H9 (cell line): ENCODE results near the gene CENPH. TPM values are rescaled to one million over a fixed set of nuclear protein-coding genes. Genes with fewer than 3 reads are reported as not detected.
"Not testable (repeated sequence)": the region's sequence is repeated elsewhere in the genome, so short reads cannot be mapped to it uniquely, and the experiment has no call there.

Experiments
- DNase-seq: peaks from one replicate; pipeline ENCODE4 v3.0.0-alpha.2; 2017
- H2AFZ ChIP-seq: one replicate; pipeline ENCODE4 v1.6.1; 2013; ENCODE audit warnings: mild to moderate bottlenecking, low read length, control low read depth, moderate library complexity
- H2AK5ac ChIP-seq: 2 replicates; pipeline ENCODE4 v1.6.1; 2013; ENCODE audit warnings: low read length, control low read depth, mixed read lengths; ENCODE audit not compliant: insufficient read length
- H2BK120ac ChIP-seq: one replicate; pipeline ENCODE4 v1.6.1; 2013; ENCODE audit warnings: low read depth, mild to moderate bottlenecking, low read length, control low read depth, inconsistent platforms; ENCODE audit not compliant: poor library complexity, severe bottlenecking
- H2BK12ac ChIP-seq: 2 replicates; pipeline ENCODE4 v1.6.1; 2013; ENCODE audit warnings: low read length, control low read depth, mixed read lengths, low read depth; ENCODE audit not compliant: insufficient read length
- H2BK15ac ChIP-seq: 2 replicates; pipeline ENCODE4 v1.6.1; 2013; ENCODE audit warnings: low read depth, low read length, control low read depth
- H2BK20ac ChIP-seq: one replicate; pipeline ENCODE4 v1.6.1; 2013; ENCODE audit warnings: low read depth, mild to moderate bottlenecking, low read length, control low read depth, inconsistent platforms; ENCODE audit not compliant: poor library complexity, severe bottlenecking
- H2BK5ac ChIP-seq: 2 replicates; pipeline ENCODE4 v1.6.1; 2013; ENCODE audit warnings: low read length, control low read depth, mixed read lengths; ENCODE audit not compliant: insufficient read length
- H3K14ac ChIP-seq: 2 replicates; pipeline ENCODE4 v1.6.1; 2013; ENCODE audit warnings: low read length, control low read depth; ENCODE audit not compliant: insufficient read depth
- H3K18ac ChIP-seq: 2 replicates; pipeline ENCODE4 v1.6.1; 2013; ENCODE audit warnings: low read depth, mild to moderate bottlenecking, mixed read lengths, low read length, control low read depth; ENCODE audit not compliant: insufficient read length
- H3K23ac ChIP-seq: 2 replicates; pipeline ENCODE4 v1.6.1; 2013; ENCODE audit warnings: low read length, control low read depth, mixed read lengths, low read depth; ENCODE audit not compliant: insufficient read length
- H3K23me2 ChIP-seq: 2 replicates; pipeline ENCODE4 v1.6.1; 2013; ENCODE audit warnings: low read depth, mild to moderate bottlenecking, mixed read lengths, low read length, control low read depth; ENCODE audit not compliant: insufficient read length, poor library complexity, severe bottlenecking
- H3K27ac ChIP-seq: 2 replicates; pipeline ENCODE4 v1.5.1; 2013; ENCODE audit warnings: low read length, control low read depth, mixed read lengths, low read depth; ENCODE audit not compliant: insufficient read length
- H3K27me3 ChIP-seq: 2 replicates; pipeline ENCODE4 v1.6.1; 2013; ENCODE audit warnings: low read length, control low read depth, inconsistent platforms; ENCODE audit not compliant: insufficient read depth
- H3K4ac ChIP-seq: 2 replicates; pipeline ENCODE4 v1.6.1; 2013; ENCODE audit warnings: low read depth, mild to moderate bottlenecking, control low read depth, inconsistent platforms, low read length, moderate library complexity
- H3K4me1 ChIP-seq: 2 replicates; pipeline ENCODE4 v1.6.1; 2013; ENCODE audit warnings: low read length, control low read depth, inconsistent platforms; ENCODE audit not compliant: insufficient read depth
- H3K4me2 ChIP-seq: 2 replicates; pipeline ENCODE4 v1.6.1; 2013; ENCODE audit warnings: low read length, control low read depth, mixed read lengths; ENCODE audit not compliant: insufficient read length, insufficient read depth
- H3K56ac ChIP-seq: 2 replicates; pipeline ENCODE4 v1.6.1; 2013; ENCODE audit warnings: low read depth, mild to moderate bottlenecking, mixed read lengths, low read length, control low read depth; ENCODE audit not compliant: insufficient read length
- H3K79me1 ChIP-seq: 2 replicates; pipeline ENCODE4 v1.6.1; 2013; ENCODE audit warnings: low read depth, mild to moderate bottlenecking, moderate library complexity, low read length, control low read depth, inconsistent platforms; ENCODE audit not compliant: insufficient read depth, poor library complexity, severe bottlenecking
- H3K79me2 ChIP-seq: 2 replicates; pipeline ENCODE4 v1.6.1; 2013; ENCODE audit warnings: low read length, control low read depth, inconsistent platforms; ENCODE audit not compliant: insufficient read depth
- H3K9ac ChIP-seq: 2 replicates; pipeline ENCODE4 v1.6.1; 2013; ENCODE audit warnings: low read length, control low read depth, mixed read lengths; ENCODE audit not compliant: insufficient read length; ENCODE audit errors: extremely low read depth
- H3K9me3 ChIP-seq: one replicate; pipeline ENCODE4 v1.6.1; 2013; ENCODE audit warnings: low read depth, low read length, inconsistent platforms; ENCODE audit not compliant: control insufficient read depth
- H3T11ph ChIP-seq: one replicate; pipeline ENCODE4 v1.6.1; 2013; ENCODE audit warnings: mild to moderate bottlenecking, low read length, control low read depth, inconsistent platforms
- H4K20me1 ChIP-seq: one replicate; pipeline ENCODE4 v1.6.1; 2013; ENCODE audit not compliant: control insufficient read depth, insufficient read length, insufficient read depth
- H4K5ac ChIP-seq: 2 replicates; pipeline ENCODE4 v1.6.1; 2013; ENCODE audit warnings: low read depth, mild to moderate bottlenecking, mixed read lengths, low read length, control low read depth; ENCODE audit not compliant: insufficient read length
- H4K8ac ChIP-seq: replicated peaks from 2 replicates; pipeline ENCODE4 v1.6.1; 2013; ENCODE audit warnings: low read length, control low read depth, mixed read lengths, low read depth; ENCODE audit not compliant: insufficient read length
- H4K91ac ChIP-seq: 2 replicates; pipeline ENCODE4 v1.6.1; 2013; ENCODE audit warnings: low read depth, mild to moderate bottlenecking, moderate library complexity, mixed read lengths, low read length, control low read depth; ENCODE audit not compliant: insufficient read length
- H3K27ac Mint-ChIP-seq, 3 experiments: 2 replicates in 2 of 3; 3 replicates in 1 of 3; pipeline ENCODE4 v1.8.0; 2020 to 2021; ENCODE audit warnings: mixed read lengths in 3 of 3, mild to moderate bottlenecking in 1 of 3, moderate library complexity in 1 of 3
- H3K27me3 Mint-ChIP-seq: 2 replicates; pipeline ENCODE4 v1.8.0; 2021; ENCODE audit warnings: low read depth, mild to moderate bottlenecking, moderate library complexity, mixed read lengths
- H3K36me3 Mint-ChIP-seq, 3 experiments: 2 replicates in 2 of 3; 3 replicates in 1 of 3; pipeline ENCODE4 v1.8.0; 2020 to 2021; ENCODE audit warnings: low read depth in 3 of 3, mixed read lengths in 3 of 3; ENCODE audit not compliant: insufficient read depth in 1 of 3
- H3K4me1 Mint-ChIP-seq, 2 experiments: 2 replicates each; pipeline ENCODE4 v1.8.0; 2020; ENCODE audit warnings: mixed read lengths in 2 of 2
- H3K4me3 Mint-ChIP-seq, 2 experiments: 2 replicates in 1 of 2; 3 replicates in 1 of 2; pipeline ENCODE4 v1.8.0; 2020 to 2021; ENCODE audit warnings: mild to moderate bottlenecking in 2 of 2, mixed read lengths in 2 of 2, moderate library complexity in 1 of 2
- H3K9me3 Mint-ChIP-seq, 2 experiments: 2 replicates in 1 of 2; 3 replicates in 1 of 2; pipeline ENCODE4 v1.8.0; 2020; ENCODE audit warnings: mild to moderate bottlenecking in 2 of 2, mixed read lengths in 2 of 2, moderate library complexity in 1 of 2
- WGBS: extraction: QIAGEN DNeasy Blood & Tissue Kit; methylation state at CpG from one replicate; pipeline ENCODE4 v1.1.7; 2013; ENCODE audit warnings: missing lambda C conversion rate, low lambda C conversion rate, mixed read lengths; ENCODE audit not compliant: insufficient read length; ENCODE audit errors: extremely low coverage; 5-methylcytosine and 5-hydroxymethylcytosine counted together
- total RNA-seq: library from RNA; stranded (reverse); gene quantifications from 2 replicates; pipeline ENCODE4 v1.2.1, GENCODE V29; 2021
- TF ChIP-seq, protein P1 (sequence below): fragments of 200-600 bp; sonication (generic); conservative IDR thresholded peaks from 3 replicates; pipeline ENCODE4 v1.8.0; 2021; ENCODE audit warnings: antibody characterized with exemption, mild to moderate bottlenecking

Gene CENPH
- total RNA-seq, 1 experiment from 2014 or later, result 82.8 TPM

DNA sequence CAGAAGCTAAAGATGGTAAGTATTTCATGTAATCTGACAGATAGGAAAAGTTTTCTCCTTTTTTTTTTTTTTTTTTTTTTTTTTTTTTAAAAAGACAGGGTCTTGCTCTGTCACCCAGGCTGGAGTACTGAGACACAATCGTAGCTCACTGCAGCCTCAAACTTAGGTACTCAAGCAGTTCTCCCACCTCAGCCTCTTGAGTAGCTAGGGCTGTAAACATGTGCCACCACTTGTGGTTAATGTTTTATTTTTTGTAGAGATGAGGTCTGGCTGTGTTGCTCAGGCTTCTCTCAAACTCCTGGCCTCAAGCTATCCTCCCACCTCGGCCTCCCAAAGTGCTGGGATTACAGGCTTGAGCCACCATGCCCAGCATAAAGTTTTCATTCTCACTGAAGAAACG, 63.1 kb downstream of the CENPH start:
- no peak overlapping the region for H3K27ac ChIP-seq
- no peak overlapping the region for H2BK12ac ChIP-seq
- no CpG with 5 or more reads among the region's 3 CpGs for WGBS
- no peaks in the 10 kb centered on the region for H4K20me1 ChIP-seq
- no peak overlapping the region for H2BK20ac ChIP-seq
- H2AFZ ChIP-seq, result no peak overlapping the region
- Mint-ChIP-seq H3K27ac (no peak overlapping the region), H3K9me3 (no peaks in the 10 kb centered on the region), H3K36me3 (peaks cover 8 to 28% (median 9%) of the 10 kb centered on the region in 3 experiments; a peak in 5 of 7 replicates), H3K27me3 (no peaks in the 10 kb centered on the region), H3K4me1 (no peaks in the 10 kb centered on the region; a peak in 1 of 4 replicates), H3K4me3 (no peak overlapping the region)
- no peak overlapping the region for H4K8ac ChIP-seq
- H3K23me2 ChIP-seq, result no peaks in the 10 kb centered on the region
- peaks cover 9% of the 10 kb centered on the region for H3K79me1 ChIP-seq
- no peak overlapping the region for H2BK15ac ChIP-seq
- H2AK5ac ChIP-seq, result no peak overlapping the region
- H3K14ac ChIP-seq, result no peak overlapping the region
- TF ChIP-seq, protein P1, sequence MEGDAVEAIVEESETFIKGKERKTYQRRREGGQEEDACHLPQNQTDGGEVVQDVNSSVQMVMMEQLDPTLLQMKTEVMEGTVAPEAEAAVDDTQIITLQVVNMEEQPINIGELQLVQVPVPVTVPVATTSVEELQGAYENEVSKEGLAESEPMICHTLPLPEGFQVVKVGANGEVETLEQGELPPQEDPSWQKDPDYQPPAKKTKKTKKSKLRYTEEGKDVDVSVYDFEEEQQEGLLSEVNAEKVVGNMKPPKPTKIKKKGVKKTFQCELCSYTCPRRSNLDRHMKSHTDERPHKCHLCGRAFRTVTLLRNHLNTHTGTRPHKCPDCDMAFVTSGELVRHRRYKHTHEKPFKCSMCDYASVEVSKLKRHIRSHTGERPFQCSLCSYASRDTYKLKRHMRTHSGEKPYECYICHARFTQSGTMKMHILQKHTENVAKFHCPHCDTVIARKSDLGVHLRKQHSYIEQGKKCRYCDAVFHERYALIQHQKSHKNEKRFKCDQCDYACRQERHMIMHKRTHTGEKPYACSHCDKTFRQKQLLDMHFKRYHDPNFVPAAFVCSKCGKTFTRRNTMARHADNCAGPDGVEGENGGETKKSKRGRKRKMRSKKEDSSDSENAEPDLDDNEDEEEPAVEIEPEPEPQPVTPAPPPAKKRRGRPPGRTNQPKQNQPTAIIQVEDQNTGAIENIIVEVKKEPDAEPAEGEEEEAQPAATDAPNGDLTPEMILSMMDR, result no peak
- no peak overlapping the region for H3T11ph ChIP-seq
- H3K18ac ChIP-seq, result no peak overlapping the region
- H4K91ac ChIP-seq, result no peak overlapping the region
- H2BK120ac ChIP-seq, result no peak overlapping the region
- H3K4me2 ChIP-seq, result no peak overlapping the region
- H2BK5ac ChIP-seq, result no peak overlapping the region
- peaks cover 9% of the 10 kb centered on the region; the same call in 1 of the 2 replicates for H3K79me2 ChIP-seq
- no peaks in the 10 kb centered on the region for H3K4me1 ChIP-seq
- no peak overlapping the region for H3K4ac ChIP-seq
- H3K9me3 ChIP-seq, result no peaks in the 10 kb centered on the region
- no peaks in the 10 kb centered on the region for H3K27me3 ChIP-seq
- no peak overlapping the region for H3K9ac ChIP-seq
- no peak overlapping the region for H3K56ac ChIP-seq
- no peak for DNase-seq
- H3K23ac ChIP-seq, result no peak overlapping the region
- no peak overlapping the region for H4K5ac ChIP-seq

DNA sequence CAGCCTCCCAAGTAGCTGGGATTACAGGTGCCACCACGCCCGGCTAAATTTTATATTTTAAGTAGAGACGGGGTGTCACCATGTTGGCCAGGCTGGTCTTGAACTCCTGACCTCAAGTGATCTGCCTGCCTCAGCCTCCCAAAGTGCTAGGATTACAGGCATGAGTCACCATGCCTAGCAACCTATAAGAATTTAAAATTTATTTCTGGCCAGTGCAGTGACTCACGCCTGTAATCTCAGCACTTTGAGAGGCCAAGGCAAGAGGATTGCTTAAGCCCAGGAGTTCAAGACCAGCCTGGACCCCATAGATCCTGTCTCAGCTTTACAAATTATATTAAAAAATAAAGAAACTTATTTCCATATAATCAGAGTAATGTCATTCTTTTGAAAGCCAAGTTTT, 66.6 kb downstream of the CENPH start:
- H2AFZ ChIP-seq, H2BK15ac ChIP-seq, H2BK5ac ChIP-seq, H3K79me1 ChIP-seq, H3K27me3 ChIP-seq, H3K27ac ChIP-seq, H3K4me2 ChIP-seq, H3K4me1 Mint-ChIP-seq, H3K23me2 ChIP-seq, H3K18ac ChIP-seq, H4K5ac ChIP-seq, H3K4me3 Mint-ChIP-seq, H3K9ac ChIP-seq, H3K14ac ChIP-seq, H3K56ac ChIP-seq, H3K79me2 ChIP-seq, DNase-seq, H3K4ac ChIP-seq, H3K9me3 ChIP-seq, H4K8ac ChIP-seq, H2BK20ac ChIP-seq, H3T11ph ChIP-seq, H3K27ac Mint-ChIP-seq, H3K27me3 Mint-ChIP-seq, H2AK5ac ChIP-seq, H3K23ac ChIP-seq, H3K9me3 Mint-ChIP-seq, H4K20me1 ChIP-seq, H2BK12ac ChIP-seq, H4K91ac ChIP-seq, H3K4me1 ChIP-seq, H2BK120ac ChIP-seq: not testable (repeated sequence)
- no CpG with 5 or more reads among the region's 4 CpGs for WGBS
- peaks cover 14 to 52% (median 25%) of the 10 kb centered on the region in 3 experiments; a peak in 5 of 7 replicates for H3K36me3 Mint-ChIP-seq
